RWPE2 (cell line): ENCODE measurements around the gene HDAC9.

ENCODE experiments used
- ATAC-seq: fragments of 200-7000 bp; cut with Tn5 transposase; 3 replicates; pipeline ENCODE4 v1.9.1; 2021; ENCODE audit warnings: low read depth
- DNase-seq: peaks from one replicate; pipeline ENCODE4 v3.0.0-alpha.2; 2020; ENCODE audit warnings: low spot score
- H3K27ac ChIP-seq: fragments of 450-650 bp; 2 replicates; pipeline ENCODE4 v1.5.1; 2017; ENCODE audit warnings: mild to moderate bottlenecking; ENCODE audit not compliant: poor library complexity, severe bottlenecking
- H3K27me3 ChIP-seq: fragments of 250-450 bp; sonication (Bioruptor Pico); 2 replicates; pipeline ENCODE4 v1.5.1; 2021; ENCODE audit warnings: mild to moderate bottlenecking, moderate library complexity; ENCODE audit not compliant: insufficient read depth, poor library complexity, severe bottlenecking
- H3K36me3 ChIP-seq: fragments of 250-450 bp; sonication (Bioruptor Pico); 2 replicates; pipeline ENCODE4 v1.5.1; 2020; ENCODE audit warnings: low read depth, mild to moderate bottlenecking, moderate library complexity
- H3K4me1 ChIP-seq: fragments of 250-450 bp; sonication (Bioruptor Pico); 2 replicates; pipeline ENCODE4 v1.5.1; 2021; ENCODE audit warnings: mild to moderate bottlenecking, moderate library complexity; ENCODE audit not compliant: insufficient read depth, poor library complexity, severe bottlenecking
- H3K4me3 ChIP-seq: fragments of 250-450 bp; sonication (Bioruptor Pico); 2 replicates; pipeline ENCODE4 v1.5.1; 2021; ENCODE audit warnings: mild to moderate bottlenecking, moderate library complexity; ENCODE audit not compliant: severe bottlenecking
- H3K9me3 ChIP-seq: fragments of 250-450 bp; sonication (Bioruptor Pico); 2 replicates; pipeline ENCODE4 v1.5.1; 2021; ENCODE audit warnings: mild to moderate bottlenecking, moderate library complexity; ENCODE audit not compliant: severe bottlenecking
- CTCF ChIP-seq: fragments of 450-650 bp; IDR thresholded peaks from one replicate; pipeline ENCODE4 v1.5.1; 2017; ENCODE audit warnings: mild to moderate bottlenecking, moderate library complexity; ENCODE audit not compliant: poor library complexity, severe bottlenecking

Gene HDAC9

GRCh38 chr7:18700147-18700546 lies 204.6 kb downstream of the HDAC9 start:
- peak; percentile 7 for TF ChIP-seq CTCF
- H3K9me3 ChIP-seq = no peaks in the 10 kb centered on the region
- ATAC-seq (no peak), DNase-seq (no peak)
- no peak overlapping the region for H3K27ac ChIP-seq
- H3K27me3 ChIP-seq = no peaks in the 10 kb centered on the region
- no peaks in the 10 kb centered on the region for H3K4me1 ChIP-seq
- no peaks in the 10 kb centered on the region for H3K36me3 ChIP-seq
- no peak overlapping the region for H3K4me3 ChIP-seq

- TF ChIP-seq CTCF = no peak
- no peak for ATAC-seq
- H3K27ac ChIP-seq = no peak overlapping the region
- no peak for DNase-seq
- no peaks in the 10 kb centered on the region for H3K9me3 ChIP-seq
- no peaks in the 10 kb centered on the region for H3K36me3 ChIP-seq
- no peaks in the 10 kb centered on the region for H3K4me1 ChIP-seq
- no peak overlapping the region for H3K4me3 ChIP-seq
- no peaks in the 10 kb centered on the region for H3K27me3 ChIP-seq
These were observed 206.7 kb downstream of the HDAC9 start for GRCh38 chr7:18702071-18702829.

- Histone ChIP-seq H3K27me3 (no peaks in the 10 kb centered on the region), H3K4me1 (no peaks in the 10 kb centered on the region), H3K27ac (no peak overlapping the region), H3K36me3 (no peaks in the 10 kb centered on the region), H3K4me3 (no peak overlapping the region), H3K9me3 (no peaks in the 10 kb centered on the region)
- ATAC-seq (no peak), DNase-seq (no peak)
- no peak for TF ChIP-seq CTCF
These were observed 208.1 kb downstream of the HDAC9 start for GRCh38 chr7:18703685-18704084.

GRCh38 chr7:18706670-18707069 lies 211.1 kb downstream of the HDAC9 start:
- no peaks in the 10 kb centered on the region for H3K27me3 ChIP-seq
- no peaks in the 10 kb centered on the region for H3K36me3 ChIP-seq
- TF ChIP-seq CTCF = peak; percentile 16
- H3K4me1 ChIP-seq = no peaks in the 10 kb centered on the region
- H3K4me3 ChIP-seq = no peak overlapping the region
- DNase-seq (no peak), ATAC-seq (no peak)
- H3K9me3 ChIP-seq = no peaks in the 10 kb centered on the region
- no peak overlapping the region for H3K27ac ChIP-seq

- Histone ChIP-seq H3K36me3 (no peaks in the 10 kb centered on the region), H3K9me3 (no peaks in the 10 kb centered on the region), H3K27me3 (no peaks in the 10 kb centered on the region), H3K4me1 (no peaks in the 10 kb centered on the region), H3K4me3 (no peak overlapping the region), H3K27ac (no peak overlapping the region)
- ATAC-seq = no peak
- no peak for DNase-seq
- TF ChIP-seq CTCF = no peak
These were observed 212.7 kb downstream of the HDAC9 start for GRCh38 chr7:18708204-18708603.
